HG03139 (cell line): Measurements from ENCODE around the gene GOLGB1.

Experiments
- ATAC-seq: cut with Tn5 transposase; IDR thresholded peaks from one replicate; pipeline ENCODE4 v1.9.1; 2021; ENCODE audit not compliant: unreplicated experiment

The GOLGB1 gene

DNA sequence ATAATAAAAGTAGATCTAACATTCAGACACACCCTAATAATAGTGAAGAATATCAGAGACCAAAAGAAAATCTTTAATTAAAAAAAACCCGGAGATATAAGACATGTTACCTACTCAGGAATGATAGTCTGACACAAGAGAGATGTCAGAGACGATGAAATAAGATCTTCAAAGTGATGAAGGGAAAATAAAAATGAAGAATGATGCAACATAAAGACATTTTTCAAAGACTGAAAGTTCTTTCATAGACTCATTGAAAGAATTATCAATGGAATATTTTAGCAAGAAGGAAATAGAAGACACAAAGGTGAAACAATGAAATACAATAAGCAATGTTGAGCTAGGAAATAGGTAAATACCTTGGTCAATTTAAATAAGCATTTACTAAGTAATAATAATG is 108.4 kb downstream of the GOLGB1 start:
- no peak for ATAC-seq

DNA sequence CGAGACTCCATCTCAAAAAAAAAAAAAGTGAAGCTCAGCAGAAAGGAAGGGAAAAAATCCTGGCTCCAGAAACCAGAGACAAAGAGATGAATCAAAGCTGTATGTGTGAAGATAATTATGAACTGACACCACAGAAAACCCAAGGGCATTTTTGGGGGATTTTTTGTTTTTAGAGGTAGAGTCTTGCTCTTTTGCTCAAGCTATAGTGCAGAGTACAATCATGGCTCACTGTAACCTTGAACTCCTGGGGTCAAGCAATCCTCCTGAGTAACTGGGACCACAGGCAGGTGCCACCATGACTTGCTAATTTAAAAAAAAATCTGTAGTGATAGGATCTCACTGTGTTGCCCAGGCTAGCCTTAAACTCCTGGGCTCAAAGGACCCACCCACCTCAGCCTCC is 111.6 kb downstream of the GOLGB1 start:
- no peak for ATAC-seq

DNA sequence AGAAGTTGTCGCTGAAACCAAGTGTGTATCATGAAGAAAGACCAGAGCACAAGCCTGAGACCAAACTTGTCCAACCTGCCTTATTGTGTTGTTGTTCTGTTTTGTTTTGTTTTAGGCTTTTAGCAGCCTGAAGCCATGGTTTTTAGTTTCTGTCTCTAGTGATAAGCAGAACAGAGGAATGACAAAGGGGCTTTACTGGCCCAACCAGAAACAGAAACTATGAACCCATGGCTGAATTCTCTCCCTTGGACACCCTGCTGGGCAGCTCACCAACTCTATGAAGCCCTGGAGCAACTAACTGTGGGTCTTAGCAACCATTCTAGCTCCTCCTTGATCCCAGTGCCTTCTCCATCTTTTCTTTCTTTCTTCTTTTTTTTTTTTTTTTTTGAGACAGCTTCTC is 119.2 kb downstream of the GOLGB1 start:
- no peak for ATAC-seq

DNA sequence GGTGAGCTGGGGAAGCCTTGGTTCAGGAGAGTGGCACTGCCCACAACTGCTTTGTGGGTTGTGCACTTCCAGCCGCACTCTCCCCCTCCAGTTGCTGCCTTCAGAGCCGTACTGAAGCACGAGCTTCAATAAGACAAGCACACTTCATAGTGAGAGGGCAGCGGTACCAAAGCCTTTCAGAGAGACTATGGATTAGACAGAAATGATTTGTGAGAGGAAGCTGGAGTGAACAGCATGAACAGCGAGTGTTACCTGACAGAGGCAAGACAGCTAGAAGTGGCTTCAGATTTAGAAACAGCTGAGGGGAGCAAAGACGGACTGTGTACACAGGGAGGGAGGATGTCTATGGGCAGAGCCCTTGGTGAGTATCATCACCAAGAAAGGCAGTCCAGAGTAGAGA is 119.9 kb downstream of the GOLGB1 start:
- no peak for ATAC-seq

DNA sequence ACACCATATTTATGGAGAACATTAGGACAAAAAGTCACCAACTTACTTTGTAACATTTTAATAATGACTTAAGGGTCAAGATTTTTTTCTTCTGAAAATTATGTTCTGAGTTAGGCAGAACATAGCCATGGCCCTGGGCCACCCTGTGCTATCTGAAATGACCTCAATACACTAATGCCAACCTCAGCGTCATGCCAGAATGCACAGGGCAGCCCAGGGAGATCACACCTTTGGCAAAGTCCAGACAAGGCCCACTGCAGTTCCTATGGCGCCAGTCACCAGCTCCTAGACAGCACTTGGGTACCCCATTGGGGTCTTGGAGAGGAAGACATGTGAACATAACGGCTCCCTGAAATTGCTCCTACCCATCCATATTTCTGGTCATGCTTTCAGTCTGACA is 121.9 kb downstream of the GOLGB1 start:
- ATAC-seq = no peak

DNA sequence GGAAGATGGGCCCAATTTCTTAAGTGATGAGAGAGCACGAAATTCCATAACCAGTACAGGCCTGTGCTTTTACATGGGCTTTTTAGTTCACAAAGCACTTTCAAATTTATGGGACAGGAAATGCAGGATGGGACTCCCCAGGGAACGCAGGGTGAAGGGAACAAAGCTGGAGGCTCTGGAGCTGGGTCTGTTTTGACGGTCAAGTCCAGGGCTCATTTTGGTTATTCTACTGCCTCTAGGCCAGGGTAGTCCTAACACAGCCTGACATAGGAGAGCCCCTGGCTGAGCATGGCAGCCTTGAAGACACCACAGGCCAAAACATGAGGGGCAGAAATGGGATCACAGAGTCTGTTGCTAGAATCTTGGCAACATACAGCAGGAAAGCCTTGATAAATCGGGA is 122.3 kb downstream of the GOLGB1 start:
- no peak for ATAC-seq

DNA sequence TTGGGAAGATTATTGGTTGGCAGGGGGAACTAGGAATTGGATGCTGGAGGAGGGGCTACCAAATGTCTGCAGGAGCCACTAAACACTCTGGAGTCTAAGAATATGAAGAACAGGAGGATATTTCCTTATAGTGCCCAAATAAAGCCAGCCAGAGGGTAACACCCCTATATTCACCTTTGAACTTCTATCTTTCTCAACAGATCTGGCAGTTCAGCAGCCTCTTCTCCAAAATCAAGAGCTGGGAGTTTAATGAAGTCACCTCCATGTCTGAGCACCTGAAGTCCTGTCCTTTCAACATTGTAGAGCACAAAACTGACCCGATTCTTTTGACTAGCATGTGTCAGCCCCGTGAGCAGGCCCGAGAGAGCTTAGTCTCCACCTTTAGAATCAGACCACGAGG is 123.0 kb downstream of the GOLGB1 start:
- no peak for ATAC-seq

DNA sequence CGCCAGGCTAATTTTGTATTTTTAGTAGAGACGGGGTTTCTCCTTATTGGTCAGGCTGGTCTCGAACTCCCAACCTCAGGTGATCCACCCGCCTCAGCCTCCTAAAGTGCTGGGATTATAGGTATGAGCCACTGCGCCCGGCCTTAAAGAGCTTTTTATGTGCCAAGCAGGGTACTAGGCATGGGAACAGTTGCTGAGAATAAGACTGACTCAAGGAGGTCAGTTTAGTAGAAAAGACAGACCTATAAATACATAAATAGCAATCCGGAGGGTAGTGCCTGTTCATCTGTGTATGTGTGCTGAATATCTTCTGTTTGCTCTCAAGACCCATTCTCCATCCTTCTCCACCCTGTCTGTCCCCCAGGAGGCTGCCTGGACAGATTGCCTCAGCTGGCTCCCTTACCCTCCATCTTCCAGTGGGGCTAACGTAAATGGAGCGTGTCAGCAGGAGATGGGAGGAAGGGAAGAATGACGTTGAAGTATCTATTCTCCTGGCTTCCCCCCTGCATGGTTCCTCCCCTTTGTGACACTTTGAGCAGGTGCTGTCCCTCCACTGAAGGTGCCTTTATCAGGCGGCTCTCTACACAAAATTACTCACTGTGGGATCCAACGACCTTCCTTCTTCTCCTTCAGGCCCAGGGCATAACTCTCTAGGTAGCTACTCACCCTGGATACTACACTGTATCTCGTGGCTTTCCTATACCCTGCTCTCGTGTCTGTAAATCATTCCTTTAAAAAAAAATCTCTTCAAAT is 125.2 kb downstream of the GOLGB1 start:
- no peak for ATAC-seq

DNA sequence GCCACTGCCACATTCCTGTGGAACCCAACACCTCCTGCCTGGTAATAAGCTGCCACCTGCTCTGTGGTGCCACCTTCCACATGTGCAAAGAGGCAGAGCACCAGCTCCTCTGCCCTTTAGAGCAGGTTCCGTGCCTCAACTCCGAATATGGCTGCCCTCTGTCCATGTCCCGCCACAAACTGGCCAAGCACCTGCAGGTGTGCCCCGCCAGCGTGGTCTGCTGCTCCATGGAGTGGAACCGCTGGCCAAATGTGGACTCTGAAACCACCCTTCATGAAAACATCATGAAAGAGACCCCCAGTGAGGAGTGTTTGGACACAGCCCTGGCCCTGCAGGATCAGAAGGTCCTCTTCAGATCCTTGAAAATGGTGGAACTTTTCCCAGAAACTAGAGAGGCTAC is 128.1 kb downstream of the GOLGB1 start:
- ATAC-seq = no peak

DNA sequence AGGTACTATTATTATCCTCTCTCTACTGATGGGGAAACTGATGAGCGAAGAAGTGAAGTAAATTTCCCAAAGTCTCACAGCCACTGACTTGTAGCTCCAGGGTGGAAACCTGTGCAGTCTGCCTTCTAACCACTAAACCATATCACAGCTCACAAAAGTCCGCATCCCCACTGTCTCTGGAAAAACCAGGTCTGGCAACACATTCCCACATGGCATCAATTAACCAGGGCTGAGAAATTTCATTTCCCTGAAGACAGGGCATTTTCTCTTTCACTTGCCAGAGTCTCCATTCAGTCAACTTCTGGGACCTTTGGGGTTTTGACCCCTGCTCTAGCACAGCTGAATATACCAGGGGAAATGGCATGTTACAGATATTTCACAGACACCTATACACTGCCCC is 129.8 kb downstream of the GOLGB1 start:
- no peak for ATAC-seq
